Liver (tissue), 9 donors: ENCODE data around the gene ANKRD34B. TPM values are rescaled to one million over a fixed set of nuclear protein-coding genes. Genes with fewer than 3 reads are reported as not detected.

ENCODE experiments used
- DNase-seq: peaks from one replicate; pipeline ENCODE4 v3.0.0-alpha.2; 2017; ENCODE audit warnings: low spot score
- H3K27ac ChIP-seq, 2 donors: one replicate each; pipeline ENCODE4 v1.7.0; 2013; ENCODE audit warnings: inconsistent platforms in 2 of 2, low read length in 2 of 2, control low read depth in 1 of 2, low read depth in 1 of 2, mild to moderate bottlenecking in 1 of 2
- H3K27me3 ChIP-seq, 4 donors: one replicate each; pipeline versions ENCODE4 v1.6.1 to v1.7.0; 2013; ENCODE audit warnings: low read length in 3 of 4, inconsistent platforms in 1 of 4, mild to moderate bottlenecking in 1 of 4, moderate library complexity in 1 of 4; ENCODE audit not compliant: control insufficient read depth in 4 of 4, insufficient read depth in 4 of 4
- H3K36me3 ChIP-seq, 4 donors: one replicate each; pipeline versions ENCODE4 v1.6.1 to v1.7.0; 2013; ENCODE audit warnings: low read length in 3 of 4, mild to moderate bottlenecking in 3 of 4, low read depth in 1 of 4, moderate library complexity in 1 of 4; ENCODE audit not compliant: control insufficient read depth in 4 of 4, insufficient read depth in 3 of 4
- H3K4me1 ChIP-seq, 4 donors: one replicate each; pipeline versions ENCODE4 v1.6.1 to v1.7.0; 2013; ENCODE audit warnings: low read length in 3 of 4, mild to moderate bottlenecking in 3 of 4, moderate library complexity in 1 of 4; ENCODE audit not compliant: control insufficient read depth in 4 of 4, insufficient read depth in 4 of 4
- H3K4me3 ChIP-seq, 3 donors: one replicate each; pipeline versions ENCODE4 v1.6.1 to v1.7.0; 2013; ENCODE audit warnings: low read length in 3 of 3, control low read depth in 1 of 3, low read depth in 1 of 3, mild to moderate bottlenecking in 1 of 3
- H3K9ac ChIP-seq, 2 donors: one replicate each; pipeline ENCODE4 v1.7.0; 2013; ENCODE audit warnings: low read length in 2 of 2, mild to moderate bottlenecking in 2 of 2, moderate library complexity in 2 of 2, control low read depth in 1 of 2, low read depth in 1 of 2
- H3K9me3 ChIP-seq, 4 donors: one replicate each; pipeline versions ENCODE4 v1.6.1 to v1.7.0; 2013; ENCODE audit warnings: low read length in 3 of 4; ENCODE audit not compliant: control insufficient read depth in 4 of 4
- FOXA1 ChIP-seq: IDR thresholded peaks from 2 replicates; pipeline ENCODE4 v1.6.1; 2016; ENCODE audit warnings: antibody characterized with exemption
- FOXA2 ChIP-seq: IDR thresholded peaks from 2 replicates; pipeline ENCODE4 v1.6.1; 2016; ENCODE audit warnings: antibody characterized with exemption
- GABPA ChIP-seq, 2 donors: IDR thresholded peaks in 1 of 2; conservative IDR thresholded peaks in 1 of 2; 2 replicates each; pipeline ENCODE4 v1.6.1; 2016; ENCODE audit warnings: antibody characterized with exemption in 2 of 2, mild to moderate bottlenecking in 1 of 2, moderate library complexity in 1 of 2
- HNF4A ChIP-seq, 2 donors: conservative IDR thresholded peaks; 2 replicates each; pipeline ENCODE4 v1.6.1; 2016; ENCODE audit warnings: antibody characterized with exemption in 2 of 2, mild to moderate bottlenecking in 2 of 2
- JUND ChIP-seq, 2 donors: IDR thresholded peaks; 2 replicates each; pipeline ENCODE4 v1.6.1; 2016; ENCODE audit warnings: antibody characterized with exemption in 2 of 2
- RAD21 ChIP-seq, 2 donors: IDR thresholded peaks; 2 replicates each; pipeline ENCODE4 v1.6.1; 2016; ENCODE audit warnings: antibody characterized with exemption in 2 of 2, mild to moderate bottlenecking in 2 of 2
- RXRA ChIP-seq, 2 donors: IDR thresholded peaks; 2 replicates each; pipeline ENCODE4 v1.6.1; 2017 to 2018; ENCODE audit warnings: antibody characterized with exemption in 2 of 2, mild to moderate bottlenecking in 1 of 2
- SP1 ChIP-seq: IDR thresholded peaks from 2 replicates; pipeline ENCODE4 v1.6.1; 2018; ENCODE audit warnings: antibody characterized with exemption, mild to moderate bottlenecking
- YY1 ChIP-seq: IDR thresholded peaks from 2 replicates; pipeline ENCODE4 v1.6.1; 2016; ENCODE audit warnings: antibody characterized with exemption, mild to moderate bottlenecking
- WGBS: extraction: QIAGEN DNeasy Blood & Tissue Kit; methylation state at CpG from one replicate; pipeline ENCODE4 v1.1.7; 2013; 5-methylcytosine and 5-hydroxymethylcytosine counted together
- polyA plus RNA-seq, 2 donors: library from polyadenylated mRNA; stranded (reverse) in 1 of 2; unstranded in 1 of 2; fragments of 200-250 nt in 1 of 2; fragments of >200 nt in 1 of 2; fragmentation: Nextera tagmentation in 1 of 2; extraction: Ambion mirVana in 1 of 2; gene quantifications; one replicate each; pipeline versions ENCODE4 v1.2.1 to v1.2.3, GENCODE V29; 2013 to 2015
- total RNA-seq, 2 donors: library from RNA; depleted of rRNA; stranded (reverse); fragments of >200 nt; gene quantifications; one replicate each; pipeline ENCODE4 v1.2.3, GENCODE V29; 2014
- TF ChIP-seq, protein P1 (sequence below): IDR thresholded peaks from 2 replicates; pipeline ENCODE4 v1.6.1; 2016; ENCODE audit warnings: antibody characterized with exemption, mild to moderate bottlenecking
- TF ChIP-seq, protein P2 (sequence below): IDR thresholded peaks from 2 replicates; pipeline ENCODE4 v1.6.1; 2016; ENCODE audit warnings: antibody characterized with exemption
- TF ChIP-seq, protein P3 (sequence below): fragments of 150-350 bp; IDR thresholded peaks from 2 replicates; pipeline ENCODE4 v1.5.1; 2017; ENCODE audit warnings: improper control_type of control experiment, low read depth, low read length; ENCODE audit not compliant: missing input control
- donor health status: healthy.
- donor health status: healthy.
- donor health status: healthy.
- donor health status: healthy.
- donor health status: healthy.

The ANKRD34B gene
- total and polyA plus RNA-seq, 4 donors: 0.04 to 0.05 TPM; not detected in 2

DNA sequence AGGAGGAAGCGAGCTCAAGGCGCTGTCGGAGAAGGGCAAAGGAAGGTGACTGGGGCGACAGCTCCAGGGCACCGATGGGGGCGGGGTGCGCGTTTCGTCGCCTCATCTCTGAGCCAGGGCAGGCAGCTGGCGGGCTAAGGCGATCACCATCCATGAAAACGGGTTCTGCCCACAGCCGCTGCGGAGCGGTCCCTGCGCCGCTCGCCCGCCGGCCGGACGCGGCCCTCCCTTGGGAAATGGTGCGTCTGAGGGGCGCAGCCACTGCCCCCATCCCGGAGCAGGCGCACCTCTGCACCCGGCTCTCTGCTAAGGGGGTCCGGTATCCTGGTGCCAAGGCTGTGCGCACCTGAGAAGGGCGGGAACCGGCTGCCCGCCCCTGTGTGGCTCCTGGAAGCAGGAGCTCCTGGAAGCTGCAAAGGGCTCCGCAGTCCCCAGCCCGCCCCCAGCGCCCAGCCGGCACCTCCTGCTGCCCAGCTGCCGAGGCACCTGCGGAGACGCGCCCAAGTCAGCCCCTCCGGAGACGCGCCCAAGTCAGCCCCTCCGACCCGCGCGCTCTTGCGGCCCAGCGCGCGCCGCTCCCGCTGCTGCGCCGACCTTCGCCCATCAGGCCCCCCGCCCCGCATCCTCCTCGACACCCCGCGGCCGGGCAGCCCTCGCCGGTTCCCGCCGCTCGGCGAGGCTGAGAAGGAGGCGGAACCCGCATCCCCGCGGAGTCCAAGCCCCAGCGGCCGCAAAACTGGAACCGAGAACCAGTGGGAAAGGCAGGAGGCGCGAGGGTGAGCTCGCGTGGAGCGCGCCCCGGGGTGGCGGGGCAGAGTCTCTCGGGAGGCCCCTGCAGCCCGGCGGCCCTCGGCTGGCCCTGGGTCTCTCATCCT lies 757 bp downstream of the ANKRD34B start:
- Histone ChIP-seq H3K4me1 (peaks cover 8 to 20% (median 17%) of the 10 kb centered on the region in 4 donors), H3K27me3 (peaks cover 0 to 16% (median 12%) of the 10 kb centered on the region in 4 donors), H3K36me3 (no peaks in the 10 kb centered on the region), H3K9ac (no peak overlapping the region), H3K9me3 (no peaks in the 10 kb centered on the region), H3K4me3 (peak overlapping the region in 2 of 3 donors; percentile 56 to 58), H3K27ac (no peak overlapping the region)
- 2% methylated on average over 89 of the region's 89 CpGs for WGBS
- TF ChIP-seq FOXA2 (no peak), RAD21 (IDR thresholded peaks at IDR 0.05) (no peak), RXRA (IDR thresholded peaks at IDR 0.05) (no peak), GABPA (IDR thresholded peaks at IDR 0.05 in 1 of 2, conservative IDR thresholded peaks at IDR 0.05 in 1 of 2) (no peak), YY1 (no peak), HNF4A (conservative IDR thresholded peaks at IDR 0.05) (no peak), FOXA1 (no peak)
- TF ChIP-seq, protein P1, sequence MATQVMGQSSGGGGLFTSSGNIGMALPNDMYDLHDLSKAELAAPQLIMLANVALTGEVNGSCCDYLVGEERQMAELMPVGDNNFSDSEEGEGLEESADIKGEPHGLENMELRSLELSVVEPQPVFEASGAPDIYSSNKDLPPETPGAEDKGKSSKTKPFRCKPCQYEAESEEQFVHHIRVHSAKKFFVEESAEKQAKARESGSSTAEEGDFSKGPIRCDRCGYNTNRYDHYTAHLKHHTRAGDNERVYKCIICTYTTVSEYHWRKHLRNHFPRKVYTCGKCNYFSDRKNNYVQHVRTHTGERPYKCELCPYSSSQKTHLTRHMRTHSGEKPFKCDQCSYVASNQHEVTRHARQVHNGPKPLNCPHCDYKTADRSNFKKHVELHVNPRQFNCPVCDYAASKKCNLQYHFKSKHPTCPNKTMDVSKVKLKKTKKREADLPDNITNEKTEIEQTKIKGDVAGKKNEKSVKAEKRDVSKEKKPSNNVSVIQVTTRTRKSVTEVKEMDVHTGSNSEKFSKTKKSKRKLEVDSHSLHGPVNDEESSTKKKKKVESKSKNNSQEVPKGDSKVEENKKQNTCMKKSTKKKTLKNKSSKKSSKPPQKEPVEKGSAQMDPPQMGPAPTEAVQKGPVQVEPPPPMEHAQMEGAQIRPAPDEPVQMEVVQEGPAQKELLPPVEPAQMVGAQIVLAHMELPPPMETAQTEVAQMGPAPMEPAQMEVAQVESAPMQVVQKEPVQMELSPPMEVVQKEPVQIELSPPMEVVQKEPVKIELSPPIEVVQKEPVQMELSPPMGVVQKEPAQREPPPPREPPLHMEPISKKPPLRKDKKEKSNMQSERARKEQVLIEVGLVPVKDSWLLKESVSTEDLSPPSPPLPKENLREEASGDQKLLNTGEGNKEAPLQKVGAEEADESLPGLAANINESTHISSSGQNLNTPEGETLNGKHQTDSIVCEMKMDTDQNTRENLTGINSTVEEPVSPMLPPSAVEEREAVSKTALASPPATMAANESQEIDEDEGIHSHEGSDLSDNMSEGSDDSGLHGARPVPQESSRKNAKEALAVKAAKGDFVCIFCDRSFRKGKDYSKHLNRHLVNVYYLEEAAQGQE: no peak
- DNase-seq: no peak

- DNase-seq: no peak
- Histone ChIP-seq H3K9me3 (no peaks in the 10 kb centered on the region), H3K27me3 (peaks cover 0 to 16% (median 12%) of the 10 kb centered on the region in 4 donors), H3K4me1 (peaks cover 8 to 20% (median 17%) of the 10 kb centered on the region in 4 donors), H3K27ac (no peak overlapping the region), H3K9ac (no peak overlapping the region), H3K36me3 (no peaks in the 10 kb centered on the region), H3K4me3 (no peak overlapping the region)
- TF ChIP-seq RXRA (IDR thresholded peaks at IDR 0.05): no peak
- WGBS: 67% methylated on average over 6 of the region's 6 CpGs
Measured at GRCh38 chr5:80568251-80568650, 1.8 kb downstream of the ANKRD34B start.

DNA sequence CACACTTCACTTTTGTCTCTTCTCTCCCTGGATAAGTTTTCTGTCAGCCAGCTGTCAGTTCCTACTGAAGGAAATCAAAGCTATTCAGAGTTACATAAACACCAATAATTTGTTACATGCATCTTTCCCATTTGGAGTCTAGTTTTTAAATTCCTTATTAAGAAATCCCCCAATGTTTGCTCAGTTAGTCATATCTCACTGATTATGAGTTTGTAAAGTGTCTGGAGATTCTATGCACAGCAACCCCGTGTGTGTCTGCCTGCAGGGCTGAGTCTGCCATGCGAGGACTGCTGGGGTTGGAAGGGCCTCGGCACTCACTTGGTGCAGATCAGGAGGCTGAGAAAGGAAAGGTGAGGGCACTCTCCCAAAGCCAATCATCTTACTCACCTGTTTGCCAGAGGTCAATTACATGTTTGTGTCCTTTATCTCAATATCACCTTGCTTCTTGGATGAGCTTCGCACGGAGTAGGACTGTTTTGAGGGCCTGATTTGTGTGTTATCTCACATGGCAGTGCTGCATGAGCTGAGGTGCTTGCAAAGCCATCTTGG lies 3.3 kb downstream of the ANKRD34B start:
- DNase-seq: no peak
- H3K9ac ChIP-seq: no peak overlapping the region
- H3K4me1 ChIP-seq: peaks cover 8 to 20% (median 17%) of the 10 kb centered on the region in 4 donors
- H3K9me3 ChIP-seq: no peaks in the 10 kb centered on the region
- H3K27ac ChIP-seq: no peak overlapping the region
- H3K4me3 ChIP-seq: no peak overlapping the region
- 78% methylated on average over 5 of the region's 5 CpGs for WGBS
- TF ChIP-seq RXRA (IDR thresholded peaks at IDR 0.05): no peak
- TF ChIP-seq, protein P2, sequence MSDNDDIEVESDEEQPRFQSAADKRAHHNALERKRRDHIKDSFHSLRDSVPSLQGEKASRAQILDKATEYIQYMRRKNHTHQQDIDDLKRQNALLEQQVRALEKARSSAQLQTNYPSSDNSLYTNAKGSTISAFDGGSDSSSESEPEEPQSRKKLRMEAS: no peak
- no peak for TF ChIP-seq YY1
- no peak for TF ChIP-seq SP1
- no peak for TF ChIP-seq JUND (IDR thresholded peaks at IDR 0.05)
- no peak for TF ChIP-seq FOXA2
- no peak for TF ChIP-seq RAD21 (IDR thresholded peaks at IDR 0.05)
- TF ChIP-seq, protein P1: no peak
- TF ChIP-seq, protein P3, sequence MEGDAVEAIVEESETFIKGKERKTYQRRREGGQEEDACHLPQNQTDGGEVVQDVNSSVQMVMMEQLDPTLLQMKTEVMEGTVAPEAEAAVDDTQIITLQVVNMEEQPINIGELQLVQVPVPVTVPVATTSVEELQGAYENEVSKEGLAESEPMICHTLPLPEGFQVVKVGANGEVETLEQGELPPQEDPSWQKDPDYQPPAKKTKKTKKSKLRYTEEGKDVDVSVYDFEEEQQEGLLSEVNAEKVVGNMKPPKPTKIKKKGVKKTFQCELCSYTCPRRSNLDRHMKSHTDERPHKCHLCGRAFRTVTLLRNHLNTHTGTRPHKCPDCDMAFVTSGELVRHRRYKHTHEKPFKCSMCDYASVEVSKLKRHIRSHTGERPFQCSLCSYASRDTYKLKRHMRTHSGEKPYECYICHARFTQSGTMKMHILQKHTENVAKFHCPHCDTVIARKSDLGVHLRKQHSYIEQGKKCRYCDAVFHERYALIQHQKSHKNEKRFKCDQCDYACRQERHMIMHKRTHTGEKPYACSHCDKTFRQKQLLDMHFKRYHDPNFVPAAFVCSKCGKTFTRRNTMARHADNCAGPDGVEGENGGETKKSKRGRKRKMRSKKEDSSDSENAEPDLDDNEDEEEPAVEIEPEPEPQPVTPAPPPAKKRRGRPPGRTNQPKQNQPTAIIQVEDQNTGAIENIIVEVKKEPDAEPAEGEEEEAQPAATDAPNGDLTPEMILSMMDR: no peak
- H3K36me3 ChIP-seq: no peaks in the 10 kb centered on the region
- H3K27me3 ChIP-seq: peaks cover 0 to 16% (median 12%) of the 10 kb centered on the region in 4 donors
